BLaER1 (cell line): ENCODE measurements around the gene CFAP65.
A peak's percentile ranks its signal among the peaks of the same experiment; 100 is the strongest.

Experiments
- H3K27ac ChIP-seq: shearing (Covaris generic); formaldehyde crosslinking; 2 replicates; pipeline ENCODE4 v1.8.1; 2022
- H3K27me3 ChIP-seq: shearing (Covaris generic); formaldehyde crosslinking; 2 replicates; pipeline ENCODE4 v1.8.1; 2022
- H3K36me3 ChIP-seq: shearing (Covaris generic); formaldehyde crosslinking; 2 replicates; pipeline ENCODE4 v1.8.1; 2022
- H3K4me1 ChIP-seq: shearing (Covaris generic); formaldehyde crosslinking; 2 replicates; pipeline ENCODE4 v1.8.1; 2022
- H3K4me2 ChIP-seq: shearing (Covaris generic); formaldehyde crosslinking; 2 replicates; pipeline ENCODE4 v1.8.1; 2022
- H3K4me3 ChIP-seq: shearing (Covaris generic); formaldehyde crosslinking; 2 replicates; pipeline ENCODE4 v1.8.1; 2022
- H3K9ac ChIP-seq: shearing (Covaris generic); formaldehyde crosslinking; 2 replicates; pipeline ENCODE4 v1.8.1; 2022
- H3K9me3 ChIP-seq: shearing (Covaris generic); formaldehyde crosslinking; 2 replicates; pipeline ENCODE4 v1.8.1; 2022
- H4K20me1 ChIP-seq: shearing (Covaris generic); formaldehyde crosslinking; 2 replicates; pipeline ENCODE4 v1.8.1; 2022
- Cebpa-rat ChIP-seq: shearing (Covaris generic); IDR thresholded peaks from 2 replicates; pipeline ENCODE4 v1.8.1; 2022

The CFAP65 gene

GRCh38 chr2:218985325-218986091, 55.8 kb downstream of the CFAP65 start:
- Histone ChIP-seq H3K4me3 (no peak overlapping the region), H3K27ac (no peak overlapping the region), H3K4me1 (peaks cover 9% of the 10 kb centered on the region), H3K9ac (no peak overlapping the region), H3K36me3 (no peaks in the 10 kb centered on the region), H3K27me3 (peaks cover 99% of the 10 kb centered on the region), H3K4me2 (peak overlapping the region; percentile 14; the same call in 1 of the 2 replicates), H3K9me3 (peaks cover 10% of the 10 kb centered on the region; the same call in 1 of the 2 replicates), H4K20me1 (peaks cover 92% of the 10 kb centered on the region)
- no peak for TF ChIP-seq Cebpa-rat

- H3K27ac ChIP-seq = no peak within 1 kb of the TSS
Observed at GRCh38 chr2:218985021-218985324, 56.3 kb downstream of the CFAP65 start, which contains the start of gene FEV. Gene FEV, minus strand, starts transcription at chr2:218985184. Its CDS starts 109 bp downstream, at chr2:218985075.

GRCh38 chr2:218984239-218985020, 56.9 kb downstream of the CFAP65 start:
- peaks cover 10% of the 10 kb centered on the region; the same call in 1 of the 2 replicates for H3K9me3 ChIP-seq
- peaks cover 98% of the 10 kb centered on the region for H3K27me3 ChIP-seq
- no peaks in the 10 kb centered on the region for H3K36me3 ChIP-seq
- peaks cover 9% of the 10 kb centered on the region for H3K4me1 ChIP-seq
- peak overlapping the region; percentile 22; the same call in 1 of the 2 replicates for H3K4me3 ChIP-seq
- peak overlapping the region; percentile 65 for H3K4me2 ChIP-seq
- H3K9ac ChIP-seq = no peak overlapping the region
- no peak for TF ChIP-seq Cebpa-rat
- H4K20me1 ChIP-seq = peaks cover 82% of the 10 kb centered on the region
- no peak overlapping the region for H3K27ac ChIP-seq

More at GRCh38 chr2:218985021-218985324, 56.3 kb downstream of the CFAP65 start, which contains the start of gene FEV:
- TF ChIP-seq Cebpa-rat = no peak
- Histone ChIP-seq H3K4me1 (peaks cover 9% of the 10 kb centered on the region), H3K9me3 (peaks cover 10% of the 10 kb centered on the region; the same call in 1 of the 2 replicates), H4K20me1 (peaks cover 87% of the 10 kb centered on the region), H3K4me3 (peak within 1 kb of the TSS; percentile 22; the same call in 1 of the 2 replicates), H3K36me3 (no peaks in the 10 kb centered on the region), H3K27me3 (peaks cover 98% of the 10 kb centered on the region), H3K4me2 (peak within 1 kb of the TSS; percentile 65), H3K9ac (no peak within 1 kb of the TSS)

GRCh38 chr2:218983934-218984238, 57.4 kb downstream of the CFAP65 start:
- Histone ChIP-seq H3K27ac (no peak overlapping the region), H3K36me3 (no peaks in the 10 kb centered on the region), H3K27me3 (peaks cover 97% of the 10 kb centered on the region), H3K4me3 (peak overlapping the region; percentile 22; the same call in 1 of the 2 replicates), H4K20me1 (peaks cover 76% of the 10 kb centered on the region), H3K4me2 (peak overlapping the region; percentile 65; the same call in 1 of the 2 replicates), H3K9ac (no peak overlapping the region), H3K4me1 (peaks cover 9% of the 10 kb centered on the region), H3K9me3 (peaks cover 10% of the 10 kb centered on the region; the same call in 1 of the 2 replicates)
- TF ChIP-seq Cebpa-rat = no peak

- Histone ChIP-seq H3K27ac (no peak overlapping the region), H3K9ac (no peak overlapping the region), H3K9me3 (peaks cover 10% of the 10 kb centered on the region; the same call in 1 of the 2 replicates), H3K4me2 (no peak overlapping the region), H3K27me3 (peaks cover 97% of the 10 kb centered on the region), H4K20me1 (peaks cover 71% of the 10 kb centered on the region), H3K4me3 (no peak overlapping the region), H3K4me1 (peaks cover 9% of the 10 kb centered on the region), H3K36me3 (no peaks in the 10 kb centered on the region)
- TF ChIP-seq Cebpa-rat = no peak
Observed at GRCh38 chr2:218983263-218983933, 57.9 kb downstream of the CFAP65 start.

- Histone ChIP-seq H3K9ac (no peak overlapping the region), H3K27ac (no peak overlapping the region), H3K9me3 (peaks cover 10% of the 10 kb centered on the region; the same call in 1 of the 2 replicates), H3K4me1 (peaks cover 9% of the 10 kb centered on the region), H3K36me3 (no peaks in the 10 kb centered on the region), H3K4me2 (no peak overlapping the region), H3K27me3 (peaks cover 91% of the 10 kb centered on the region), H4K20me1 (peaks cover 64% of the 10 kb centered on the region), H3K4me3 (no peak overlapping the region)
- no peak for TF ChIP-seq Cebpa-rat
Observed at GRCh38 chr2:218982586-218983262, 58.6 kb downstream of the CFAP65 start.

GRCh38 chr2:218981881-218982585, 59.3 kb downstream of the CFAP65 start:
- peaks cover 10% of the 10 kb centered on the region; the same call in 1 of the 2 replicates for H3K9me3 ChIP-seq
- H3K9ac ChIP-seq = no peak overlapping the region
- H3K27ac ChIP-seq = no peak overlapping the region
- no peak for TF ChIP-seq Cebpa-rat
- no peaks in the 10 kb centered on the region for H3K36me3 ChIP-seq
- peaks cover 58% of the 10 kb centered on the region for H4K20me1 ChIP-seq
- H3K27me3 ChIP-seq = peaks cover 88% of the 10 kb centered on the region
- peaks cover 9% of the 10 kb centered on the region for H3K4me1 ChIP-seq
- no peak overlapping the region for H3K4me3 ChIP-seq
- no peak overlapping the region for H3K4me2 ChIP-seq

GRCh38 chr2:218981390-218981880, 59.9 kb downstream of the CFAP65 start:
- Histone ChIP-seq H3K27me3 (peaks cover 86% of the 10 kb centered on the region), H3K36me3 (no peaks in the 10 kb centered on the region), H3K4me2 (no peak overlapping the region), H3K4me3 (no peak overlapping the region), H4K20me1 (peaks cover 52% of the 10 kb centered on the region), H3K9ac (no peak overlapping the region), H3K4me1 (peaks cover 9% of the 10 kb centered on the region), H3K27ac (no peak overlapping the region), H3K9me3 (peaks cover 10% of the 10 kb centered on the region; the same call in 1 of the 2 replicates)
- no peak for TF ChIP-seq Cebpa-rat
